H9 (cell line): ENCODE data around the gene EFNA5. TPM values are rescaled to one million over a fixed set of nuclear protein-coding genes. Genes with fewer than 3 reads are reported as not detected.

Experiments used
- DNase-seq: peaks from one replicate; pipeline ENCODE4 v3.0.0-alpha.2; 2017
- H2AFZ ChIP-seq: one replicate; pipeline ENCODE4 v1.6.1; 2013; ENCODE audit warnings: mild to moderate bottlenecking, low read length, control low read depth, moderate library complexity
- H2AK5ac ChIP-seq: 2 replicates; pipeline ENCODE4 v1.6.1; 2013; ENCODE audit warnings: low read length, control low read depth, mixed read lengths; ENCODE audit not compliant: insufficient read length
- H2BK120ac ChIP-seq: one replicate; pipeline ENCODE4 v1.6.1; 2013; ENCODE audit warnings: low read depth, mild to moderate bottlenecking, low read length, control low read depth, inconsistent platforms; ENCODE audit not compliant: poor library complexity, severe bottlenecking
- H2BK12ac ChIP-seq: 2 replicates; pipeline ENCODE4 v1.6.1; 2013; ENCODE audit warnings: low read length, control low read depth, mixed read lengths, low read depth; ENCODE audit not compliant: insufficient read length
- H2BK15ac ChIP-seq: 2 replicates; pipeline ENCODE4 v1.6.1; 2013; ENCODE audit warnings: low read depth, low read length, control low read depth
- H2BK20ac ChIP-seq: one replicate; pipeline ENCODE4 v1.6.1; 2013; ENCODE audit warnings: low read depth, mild to moderate bottlenecking, low read length, control low read depth, inconsistent platforms; ENCODE audit not compliant: poor library complexity, severe bottlenecking
- H2BK5ac ChIP-seq: 2 replicates; pipeline ENCODE4 v1.6.1; 2013; ENCODE audit warnings: low read length, control low read depth, mixed read lengths; ENCODE audit not compliant: insufficient read length
- H3K14ac ChIP-seq: 2 replicates; pipeline ENCODE4 v1.6.1; 2013; ENCODE audit warnings: low read length, control low read depth; ENCODE audit not compliant: insufficient read depth
- H3K18ac ChIP-seq: 2 replicates; pipeline ENCODE4 v1.6.1; 2013; ENCODE audit warnings: low read depth, mild to moderate bottlenecking, mixed read lengths, low read length, control low read depth; ENCODE audit not compliant: insufficient read length
- H3K23ac ChIP-seq: 2 replicates; pipeline ENCODE4 v1.6.1; 2013; ENCODE audit warnings: low read length, control low read depth, mixed read lengths, low read depth; ENCODE audit not compliant: insufficient read length
- H3K23me2 ChIP-seq: 2 replicates; pipeline ENCODE4 v1.6.1; 2013; ENCODE audit warnings: low read depth, mild to moderate bottlenecking, mixed read lengths, low read length, control low read depth; ENCODE audit not compliant: insufficient read length, poor library complexity, severe bottlenecking
- H3K27ac ChIP-seq: 2 replicates; pipeline ENCODE4 v1.5.1; 2013; ENCODE audit warnings: low read length, control low read depth, mixed read lengths, low read depth; ENCODE audit not compliant: insufficient read length
- H3K27me3 ChIP-seq: 2 replicates; pipeline ENCODE4 v1.6.1; 2013; ENCODE audit warnings: low read length, control low read depth, inconsistent platforms; ENCODE audit not compliant: insufficient read depth
- H3K4ac ChIP-seq: 2 replicates; pipeline ENCODE4 v1.6.1; 2013; ENCODE audit warnings: low read depth, mild to moderate bottlenecking, control low read depth, inconsistent platforms, low read length, moderate library complexity
- H3K4me1 ChIP-seq: 2 replicates; pipeline ENCODE4 v1.6.1; 2013; ENCODE audit warnings: low read length, control low read depth, inconsistent platforms; ENCODE audit not compliant: insufficient read depth
- H3K4me2 ChIP-seq: 2 replicates; pipeline ENCODE4 v1.6.1; 2013; ENCODE audit warnings: low read length, control low read depth, mixed read lengths; ENCODE audit not compliant: insufficient read length, insufficient read depth
- H3K56ac ChIP-seq: 2 replicates; pipeline ENCODE4 v1.6.1; 2013; ENCODE audit warnings: low read depth, mild to moderate bottlenecking, mixed read lengths, low read length, control low read depth; ENCODE audit not compliant: insufficient read length
- H3K79me1 ChIP-seq: 2 replicates; pipeline ENCODE4 v1.6.1; 2013; ENCODE audit warnings: low read depth, mild to moderate bottlenecking, moderate library complexity, low read length, control low read depth, inconsistent platforms; ENCODE audit not compliant: insufficient read depth, poor library complexity, severe bottlenecking
- H3K79me2 ChIP-seq: 2 replicates; pipeline ENCODE4 v1.6.1; 2013; ENCODE audit warnings: low read length, control low read depth, inconsistent platforms; ENCODE audit not compliant: insufficient read depth
- H3K9ac ChIP-seq: 2 replicates; pipeline ENCODE4 v1.6.1; 2013; ENCODE audit warnings: low read length, control low read depth, mixed read lengths; ENCODE audit not compliant: insufficient read length; ENCODE audit errors: extremely low read depth
- H3K9me3 ChIP-seq: one replicate; pipeline ENCODE4 v1.6.1; 2013; ENCODE audit warnings: low read depth, low read length, inconsistent platforms; ENCODE audit not compliant: control insufficient read depth
- H3T11ph ChIP-seq: one replicate; pipeline ENCODE4 v1.6.1; 2013; ENCODE audit warnings: mild to moderate bottlenecking, low read length, control low read depth, inconsistent platforms
- H4K20me1 ChIP-seq: one replicate; pipeline ENCODE4 v1.6.1; 2013; ENCODE audit not compliant: control insufficient read depth, insufficient read length, insufficient read depth
- H4K5ac ChIP-seq: 2 replicates; pipeline ENCODE4 v1.6.1; 2013; ENCODE audit warnings: low read depth, mild to moderate bottlenecking, mixed read lengths, low read length, control low read depth; ENCODE audit not compliant: insufficient read length
- H4K8ac ChIP-seq: replicated peaks from 2 replicates; pipeline ENCODE4 v1.6.1; 2013; ENCODE audit warnings: low read length, control low read depth, mixed read lengths, low read depth; ENCODE audit not compliant: insufficient read length
- H4K91ac ChIP-seq: 2 replicates; pipeline ENCODE4 v1.6.1; 2013; ENCODE audit warnings: low read depth, mild to moderate bottlenecking, moderate library complexity, mixed read lengths, low read length, control low read depth; ENCODE audit not compliant: insufficient read length
- H3K27ac Mint-ChIP-seq, 3 experiments: 2 replicates in 2 of 3; 3 replicates in 1 of 3; pipeline ENCODE4 v1.8.0; 2020 to 2021; ENCODE audit warnings: mixed read lengths in 3 of 3, mild to moderate bottlenecking in 1 of 3, moderate library complexity in 1 of 3
- H3K27me3 Mint-ChIP-seq: 2 replicates; pipeline ENCODE4 v1.8.0; 2021; ENCODE audit warnings: low read depth, mild to moderate bottlenecking, moderate library complexity, mixed read lengths
- H3K36me3 Mint-ChIP-seq, 3 experiments: 2 replicates in 2 of 3; 3 replicates in 1 of 3; pipeline ENCODE4 v1.8.0; 2020 to 2021; ENCODE audit warnings: low read depth in 3 of 3, mixed read lengths in 3 of 3; ENCODE audit not compliant: insufficient read depth in 1 of 3
- H3K4me1 Mint-ChIP-seq, 2 experiments: 2 replicates each; pipeline ENCODE4 v1.8.0; 2020; ENCODE audit warnings: mixed read lengths in 2 of 2
- H3K4me3 Mint-ChIP-seq, 2 experiments: 2 replicates in 1 of 2; 3 replicates in 1 of 2; pipeline ENCODE4 v1.8.0; 2020 to 2021; ENCODE audit warnings: mild to moderate bottlenecking in 2 of 2, mixed read lengths in 2 of 2, moderate library complexity in 1 of 2
- H3K9me3 Mint-ChIP-seq, 2 experiments: 2 replicates in 1 of 2; 3 replicates in 1 of 2; pipeline ENCODE4 v1.8.0; 2020; ENCODE audit warnings: mild to moderate bottlenecking in 2 of 2, mixed read lengths in 2 of 2, moderate library complexity in 1 of 2
- CTCF ChIP-seq: fragments of 200-600 bp; sonication (generic); conservative IDR thresholded peaks from 3 replicates; pipeline ENCODE4 v1.8.0; 2021; ENCODE audit warnings: antibody characterized with exemption, mild to moderate bottlenecking
- WGBS: extraction: QIAGEN DNeasy Blood & Tissue Kit; methylation state at CpG from one replicate; pipeline ENCODE4 v1.1.7; 2013; ENCODE audit warnings: missing lambda C conversion rate, low lambda C conversion rate, mixed read lengths; ENCODE audit not compliant: insufficient read length; ENCODE audit errors: extremely low coverage; 5-methylcytosine and 5-hydroxymethylcytosine counted together
- total RNA-seq: library from RNA; stranded (reverse); gene quantifications from 2 replicates; pipeline ENCODE4 v1.2.1, GENCODE V29; 2021

EFNA5 gene
- total RNA-seq, 1 experiment from 2014 or later, result 20.4 TPM

- Histone ChIP-seq H3K4ac (no peak overlapping the region), H3K14ac (no peak overlapping the region), H4K5ac (no peak overlapping the region), H3K4me1 (no peaks in the 10 kb centered on the region), H2BK15ac (no peak overlapping the region), H2BK5ac (no peak overlapping the region), H2BK12ac (no peak overlapping the region), H4K8ac (no peak overlapping the region), H3K79me2 (no peaks in the 10 kb centered on the region), H3T11ph (no peak overlapping the region), H2BK120ac (no peak overlapping the region), H2BK20ac (no peak overlapping the region), H3K23me2 (no peaks in the 10 kb centered on the region), H3K9me3 (no peaks in the 10 kb centered on the region), H3K56ac (no peak overlapping the region), H4K20me1 (no peaks in the 10 kb centered on the region), H3K9ac (no peak overlapping the region), H3K27ac (no peak overlapping the region), H2AK5ac (no peak overlapping the region), H3K27me3 (no peaks in the 10 kb centered on the region), H3K23ac (no peak overlapping the region), H3K4me2 (no peak overlapping the region), H2AFZ (no peak overlapping the region), H3K18ac (no peak overlapping the region), H4K91ac (no peak overlapping the region), H3K79me1 (no peaks in the 10 kb centered on the region)
- Mint-ChIP-seq H3K36me3 (peaks cover 0 to 6% (median 5%) of the 10 kb centered on the region in 3 experiments; a peak in 2 of 7 replicates), H3K27me3 (no peaks in the 10 kb centered on the region), H3K4me1 (peaks cover 9 to 10% of the 10 kb centered on the region in 2 experiments), H3K27ac (peak overlapping the region in 1 of 3 experiments; percentile 8; a peak in 1 of 7 replicates), H3K4me3 (no peak overlapping the region), H3K9me3 (no peaks in the 10 kb centered on the region)
- DNase-seq, result no peak
- no CpG with 5 or more reads among the region's 1 CpG for WGBS
- TF ChIP-seq CTCF, result no peak
Measured at GRCh38 chr5:107426209-107426608, 244.5 kb downstream of the EFNA5 start.
